ENCODE measurements around the gene IDH2. TPM values are rescaled to one million over a fixed set of nuclear protein-coding genes. Genes with fewer than 3 reads are reported as not detected.

Gene IDH2
- total and polyA plus RNA-seq, 7 experiments from 2014 or later, result 32.4 to 230 (median 51.9) TPM

DNA sequence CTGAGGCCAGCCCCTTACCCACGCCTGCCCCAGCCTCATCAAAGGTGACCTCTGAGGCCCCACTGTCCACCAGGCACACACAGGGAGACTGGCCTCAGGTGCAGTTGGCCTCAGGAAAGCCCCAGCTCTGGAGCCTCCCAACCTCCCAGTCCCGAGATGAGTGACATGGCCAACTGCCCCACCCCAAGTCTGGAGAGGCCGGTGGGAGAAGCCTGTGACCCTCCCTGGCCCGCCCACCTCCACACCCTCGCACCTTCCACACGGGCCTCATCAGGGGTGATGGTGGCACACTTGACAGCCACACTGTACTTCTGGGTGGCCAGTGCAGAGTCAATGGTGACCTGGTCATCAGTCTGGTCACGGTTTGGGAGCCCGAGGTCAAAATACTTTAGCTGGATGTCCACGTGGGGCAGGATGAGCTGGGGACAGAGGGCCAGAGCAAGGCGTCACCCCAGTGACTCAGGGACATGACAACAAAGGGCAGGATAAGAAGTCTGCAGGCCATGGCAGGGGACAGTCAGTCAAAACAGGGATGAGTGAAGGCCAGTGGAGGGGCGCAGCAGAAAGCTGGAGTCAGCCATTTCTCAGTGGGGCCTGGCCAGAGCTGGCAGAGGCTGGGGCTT is 11.9 kb downstream of the IDH2 start:
- Histone ChIP-seq H3K9me3 (ENCODE audit: control insufficient read depth in 2 of 3, low read length in 3 of 3) (no peaks in the 10 kb centered on the region), H3K36me3 (ENCODE audit: control insufficient read depth in 2 of 3, insufficient read depth in 3 of 3, low read length in 3 of 3) (peaks cover 18 to 52% (median 20%) of the 10 kb centered on the region in 3 experiments), H3K4me3 (ENCODE audit: low read length) (no peak overlapping the region), H3K27me3 (ENCODE audit: control insufficient read depth in 2 of 2, insufficient read depth in 2 of 2, low read length in 2 of 2) (no peaks in the 10 kb centered on the region), H3K27ac (ENCODE audit: low read depth, low read length) (no peak overlapping the region), H3K4me1 (ENCODE audit: control insufficient read depth in 2 of 2, insufficient read depth in 2 of 2, low read length in 2 of 2) (peaks cover 11 to 12% of the 10 kb centered on the region in 2 donors)
- Mint-ChIP-seq H3K4me3 (peak overlapping the region in 1 of 10 donors; percentile 45), H3K27ac (peak overlapping the region in 3 of 9 donors; percentile 41 to 59 (median 52)), H3K4me1 (peaks cover 19 to 42% (median 29%) of the 10 kb centered on the region in 7 donors), H3K9me3 (no peaks in the 10 kb centered on the region), H3K27me3 (no peaks in the 10 kb centered on the region), H3K36me3 (peaks cover 3 to 38% (median 13%) of the 10 kb centered on the region in 5 donors)
- CTCF ChIA-PET, result no interaction called here
- POLR2A ChIA-PET, result interaction anchor here (0.8 kb wide), 1 partner anchor 9 kb away, joined by 3 read pairs; no protein-coding TSS in a partner anchor
- intact Hi-C loops (cut with micrococcal nuclease), result loop anchor here in 1 of 2 donors (10.0 kb wide), 1 partner anchor 516 kb away; the partner anchor contains the start of gene TICRR
- no peak for ATAC-seq
- no peak for DNase-seq

DNA sequence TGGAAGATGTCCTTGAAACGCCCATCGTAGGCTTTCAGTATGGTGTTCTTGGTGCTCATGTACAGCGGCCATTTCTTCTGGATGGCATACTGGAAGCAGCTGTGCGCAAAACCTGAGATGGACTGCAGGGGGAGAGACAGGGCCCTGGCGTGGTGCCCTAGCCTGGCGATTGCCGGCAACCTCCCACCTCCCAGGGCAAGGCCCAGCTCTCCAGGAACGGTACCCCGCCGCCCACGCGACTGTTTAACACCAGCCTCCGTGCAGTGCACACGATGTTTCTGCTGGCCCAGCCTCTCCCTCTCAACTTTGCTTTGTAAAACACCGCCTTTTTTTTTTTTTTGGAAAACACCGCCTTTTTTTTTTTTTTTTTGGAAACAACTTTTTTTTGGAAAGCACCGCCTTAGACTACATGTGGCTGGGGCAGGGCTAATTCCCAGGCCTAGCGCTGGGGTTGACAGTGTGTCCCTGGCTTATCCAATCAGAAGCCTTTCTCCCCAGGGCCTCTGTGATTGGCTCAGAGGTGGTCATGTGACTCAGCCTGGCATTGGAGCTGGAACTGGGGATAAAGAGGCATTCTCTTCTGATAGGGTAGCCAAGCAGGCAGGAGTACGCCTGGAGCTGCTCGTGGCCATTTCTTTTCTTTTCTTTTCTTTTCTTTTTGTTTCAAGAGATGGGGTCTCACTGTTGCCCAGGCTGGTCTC is 14.7 kb downstream of the IDH2 start:
- Mint-ChIP-seq H3K4me3 (no peak overlapping the region), H3K27me3 (no peaks in the 10 kb centered on the region), H3K9me3 (no peaks in the 10 kb centered on the region), H3K27ac (peak overlapping the region in 5 of 9 donors; percentile 13 to 79 (median 32)), H3K36me3 (peaks cover 3 to 37% (median 13%) of the 10 kb centered on the region in 5 donors), H3K4me1 (peaks cover 4 to 21% (median 10%) of the 10 kb centered on the region in 7 donors)
- H3K9me3 ChIP-seq (ENCODE audit: control insufficient read depth in 2 of 3, low read length in 3 of 3), result no peaks in the 10 kb centered on the region
- POLR2A ChIA-PET, result no interaction called here
- CTCF ChIA-PET, result interaction anchor here (0.6 to 2.8 kb wide), 7 partner anchors 9 to 348 kb away, joined by 3 to 14 read pairs (median 4); no protein-coding TSS in a partner anchor
- H3K36me3 ChIP-seq (ENCODE audit: control insufficient read depth in 2 of 3, insufficient read depth in 3 of 3, low read length in 3 of 3), result peaks cover 22 to 75% (median 23%) of the 10 kb centered on the region in 3 experiments
- intact Hi-C loops (cut with micrococcal nuclease), result loop anchor here (1.0 to 2.0 kb wide), 5 partner anchors 10 to 347 kb away; no protein-coding TSS in a partner anchor
- H3K27me3 ChIP-seq (ENCODE audit: control insufficient read depth in 2 of 2, insufficient read depth in 2 of 2, low read length in 2 of 2), result no peaks in the 10 kb centered on the region
- DNase-seq (peak in 1 of 9 donors; percentile 12), ATAC-seq (peak; percentile 56)
- H3K4me3 ChIP-seq (ENCODE audit: low read length), result no peak overlapping the region
- no peak overlapping the region for H3K27ac ChIP-seq (ENCODE audit: low read depth, low read length)
- no peaks in the 10 kb centered on the region for H3K4me1 ChIP-seq (ENCODE audit: control insufficient read depth in 2 of 2, insufficient read depth in 2 of 2, low read length in 2 of 2)

DNA sequence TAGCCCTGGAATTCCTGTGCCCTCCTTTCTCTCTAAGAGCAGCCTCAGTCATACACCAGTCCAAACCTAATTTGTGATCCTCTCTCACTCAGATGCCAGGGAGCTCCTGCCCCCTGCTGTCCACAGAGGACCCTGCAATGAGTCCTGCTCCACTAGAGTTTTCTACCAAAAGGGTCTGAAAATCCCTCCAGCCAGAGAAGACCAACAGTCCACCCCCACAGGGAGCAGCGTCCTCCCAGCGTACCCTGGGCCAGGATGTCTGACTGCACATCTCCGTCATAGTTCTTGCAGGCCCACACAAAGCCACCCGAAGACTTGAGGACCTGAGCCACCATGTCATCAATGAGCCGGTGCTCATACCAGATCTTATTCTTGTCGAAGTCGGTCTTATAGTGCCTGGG is 15.4 kb downstream of the IDH2 start:
- ATAC-seq (peak; percentile 83), DNase-seq (peak in 8 of 9 donors; percentile 17 to 57 (median 43))
- Histone ChIP-seq H3K9me3 (ENCODE audit: control insufficient read depth in 2 of 3, low read length in 3 of 3) (no peaks in the 10 kb centered on the region), H3K27ac (ENCODE audit: low read depth, low read length) (no peak overlapping the region), H3K4me1 (ENCODE audit: control insufficient read depth in 2 of 2, insufficient read depth in 2 of 2, low read length in 2 of 2) (no peaks in the 10 kb centered on the region), H3K36me3 (ENCODE audit: control insufficient read depth in 2 of 3, insufficient read depth in 3 of 3, low read length in 3 of 3) (peaks cover 22 to 79% (median 23%) of the 10 kb centered on the region in 3 experiments), H3K27me3 (ENCODE audit: control insufficient read depth in 2 of 2, insufficient read depth in 2 of 2, low read length in 2 of 2) (no peaks in the 10 kb centered on the region), H3K4me3 (ENCODE audit: low read length) (no peak overlapping the region)
- Mint-ChIP-seq H3K27me3 (no peaks in the 10 kb centered on the region), H3K9me3 (no peaks in the 10 kb centered on the region), H3K36me3 (peaks cover 3 to 37% (median 13%) of the 10 kb centered on the region in 5 donors), H3K4me1 (peaks cover 0 to 21% (median 10%) of the 10 kb centered on the region in 7 donors), H3K27ac (peak overlapping the region; percentile 23 to 91 (median 72)), H3K4me3 (no peak overlapping the region)
- intact Hi-C loops (cut with micrococcal nuclease), result loop anchor here (1.0 to 2.0 kb wide), 5 partner anchors 10 to 347 kb away; no protein-coding TSS in a partner anchor
- CTCF ChIA-PET, result interaction anchor here (0.7 to 2.8 kb wide), 7 partner anchors 10 to 347 kb away, joined by 3 to 14 read pairs (median 4); no protein-coding TSS in a partner anchor
- POLR2A ChIA-PET, result interaction anchor here (0.8 kb wide), 1 partner anchor 193 kb away, joined by 3 read pairs; the partner anchor contains the start of gene AP3S2

DNA sequence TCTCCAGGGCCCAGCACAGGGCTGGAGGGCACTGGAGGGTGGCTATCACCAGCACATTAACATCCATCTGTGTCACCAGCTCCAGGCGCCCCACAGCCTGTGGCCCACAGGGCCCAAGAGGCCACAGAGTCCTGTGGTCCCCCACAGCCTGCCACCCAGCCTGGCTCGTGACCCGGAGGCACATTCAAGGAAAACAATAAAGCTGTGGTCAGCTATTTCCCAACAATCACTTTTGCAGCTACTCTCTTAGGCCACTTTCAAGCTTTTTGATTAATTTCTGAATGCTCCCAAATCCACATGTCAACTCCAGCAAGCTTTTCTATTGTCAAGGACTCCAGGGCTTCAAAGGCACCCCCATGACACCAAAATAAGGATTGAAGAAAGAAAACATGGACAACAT is 16.7 kb downstream of the IDH2 start:
- Histone ChIP-seq H3K4me3 (ENCODE audit: low read length) (no peak overlapping the region), H3K36me3 (ENCODE audit: control insufficient read depth in 2 of 3, insufficient read depth in 3 of 3, low read length in 3 of 3) (peaks cover 22 to 83% (median 23%) of the 10 kb centered on the region in 3 experiments), H3K4me1 (ENCODE audit: control insufficient read depth in 2 of 2, insufficient read depth in 2 of 2, low read length in 2 of 2) (no peaks in the 10 kb centered on the region), H3K9me3 (ENCODE audit: control insufficient read depth in 2 of 3, low read length in 3 of 3) (no peaks in the 10 kb centered on the region), H3K27ac (ENCODE audit: low read depth, low read length) (no peak overlapping the region), H3K27me3 (ENCODE audit: control insufficient read depth in 2 of 2, insufficient read depth in 2 of 2, low read length in 2 of 2) (no peaks in the 10 kb centered on the region)
- Mint-ChIP-seq H3K4me3 (no peak overlapping the region), H3K27ac (peak overlapping the region in 3 of 9 donors; percentile 25 to 61 (median 42)), H3K4me1 (peaks cover 0 to 16% (median 7%) of the 10 kb centered on the region in 7 donors), H3K27me3 (no peaks in the 10 kb centered on the region), H3K36me3 (peaks cover 3 to 34% (median 13%) of the 10 kb centered on the region in 5 donors), H3K9me3 (no peaks in the 10 kb centered on the region)
- ATAC-seq, result no peak
- no peak for DNase-seq
- intact Hi-C loops (cut with micrococcal nuclease), result no loop called here
- POLR2A ChIA-PET, result interaction anchor here (0.6 kb wide), 1 partner anchor 162 kb away, joined by 3 read pairs; no protein-coding TSS in a partner anchor
- CTCF ChIA-PET, result interaction anchor here (0.9 to 2.5 kb wide), 3 partner anchors 13 to 188 kb away, joined by 3 to 7 read pairs (median 4); no protein-coding TSS in a partner anchor

DNA sequence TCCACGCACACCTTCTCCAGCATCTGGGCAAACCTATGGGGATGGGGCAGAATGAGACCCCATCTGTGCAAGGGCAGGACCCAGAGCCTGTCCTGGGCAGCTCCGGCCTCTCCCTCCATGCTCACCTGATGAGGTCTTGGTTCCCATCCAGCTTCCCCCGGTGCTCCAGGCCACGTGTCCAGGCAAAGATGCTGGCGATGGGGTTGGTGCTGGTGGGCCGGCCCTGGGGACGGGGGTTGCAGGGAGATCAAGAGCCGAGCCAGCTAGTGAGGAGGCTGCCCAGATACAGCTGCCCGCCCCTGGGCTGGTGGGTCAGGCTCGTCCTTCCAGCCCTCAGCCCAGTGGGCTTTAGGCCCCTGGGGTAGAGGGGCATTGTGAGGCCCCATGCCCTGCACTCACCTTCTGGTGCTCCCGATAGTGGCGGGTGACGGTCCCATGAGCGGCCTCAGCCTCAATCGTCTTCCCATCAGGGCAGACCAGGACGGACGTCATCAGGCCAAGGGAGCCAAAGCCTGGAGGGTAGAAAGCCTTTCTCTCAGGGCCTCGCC is 17.3 kb downstream of the IDH2 start:
- Histone ChIP-seq H3K27me3 (ENCODE audit: control insufficient read depth in 2 of 2, insufficient read depth in 2 of 2, low read length in 2 of 2) (no peaks in the 10 kb centered on the region), H3K36me3 (ENCODE audit: control insufficient read depth in 2 of 3, insufficient read depth in 3 of 3, low read length in 3 of 3) (peaks cover 22 to 83% (median 23%) of the 10 kb centered on the region in 3 experiments), H3K27ac (ENCODE audit: low read depth, low read length) (no peak overlapping the region), H3K4me1 (ENCODE audit: control insufficient read depth in 2 of 2, insufficient read depth in 2 of 2, low read length in 2 of 2) (no peaks in the 10 kb centered on the region), H3K9me3 (ENCODE audit: control insufficient read depth in 2 of 3, low read length in 3 of 3) (no peaks in the 10 kb centered on the region), H3K4me3 (ENCODE audit: low read length) (no peak overlapping the region)
- POLR2A ChIA-PET, result interaction anchor here (0.6 kb wide), 1 partner anchor 161 kb away, joined by 3 read pairs; no protein-coding TSS in a partner anchor
- intact Hi-C loops (cut with micrococcal nuclease), result no loop called here
- CTCF ChIA-PET, result interaction anchor here (0.9 to 2.5 kb wide), 2 partner anchors 13 to 14 kb away, joined by 3 to 7 read pairs; no protein-coding TSS in a partner anchor
- no peak overlapping the region for H3K4me3 Mint-ChIP-seq
- H3K27ac Mint-ChIP-seq, result no peak overlapping the region
- no peak for DNase-seq
- no peaks in the 10 kb centered on the region for H3K9me3 Mint-ChIP-seq
- no peaks in the 10 kb centered on the region for H3K27me3 Mint-ChIP-seq
- peaks cover 0 to 13% (median 7%) of the 10 kb centered on the region in 7 donors for H3K4me1 Mint-ChIP-seq
- H3K36me3 Mint-ChIP-seq, result peaks cover 3 to 32% (median 13%) of the 10 kb centered on the region in 5 donors
- ATAC-seq, result no peak

DNA sequence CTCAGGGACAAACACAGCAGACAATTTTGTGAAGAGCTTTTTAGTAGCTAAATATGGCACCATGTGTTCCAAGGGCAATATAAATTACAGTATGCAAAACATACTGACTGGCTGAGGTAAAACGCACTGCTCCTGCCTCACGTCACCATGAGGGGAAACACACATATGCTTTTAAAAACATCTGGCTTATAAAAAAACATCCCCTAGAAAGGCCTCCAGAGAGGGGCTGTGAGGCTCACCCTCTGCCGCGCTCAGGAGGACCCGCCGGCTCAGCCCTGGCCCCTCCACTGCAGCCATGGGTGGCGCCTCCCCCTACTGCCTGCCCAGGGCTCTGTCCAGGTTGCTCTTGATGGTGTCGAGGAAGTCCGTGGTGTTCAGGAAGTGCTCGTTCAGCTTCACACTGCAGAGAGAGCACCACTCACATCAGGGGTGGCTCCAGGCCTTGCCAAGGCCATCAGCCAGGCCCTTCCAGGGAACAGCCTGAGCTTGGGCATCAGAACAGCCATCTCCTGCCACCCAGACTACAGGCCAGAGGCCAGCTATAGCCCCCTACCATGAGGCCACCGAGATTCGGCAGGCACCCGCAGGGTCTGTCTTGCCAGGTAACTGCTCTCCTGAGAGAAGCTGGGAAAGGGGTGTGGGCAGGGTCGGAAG is 18.2 kb downstream of the IDH2 start:
- ATAC-seq, result no peak
- H3K9me3 ChIP-seq (ENCODE audit: control insufficient read depth in 2 of 3, low read length in 3 of 3), result no peaks in the 10 kb centered on the region
- no peaks in the 10 kb centered on the region for H3K27me3 Mint-ChIP-seq
- intact Hi-C loops (cut with micrococcal nuclease), result no loop called here
- peaks cover 3 to 29% (median 13%) of the 10 kb centered on the region in 5 donors for H3K36me3 Mint-ChIP-seq
- no peak overlapping the region for H3K4me3 ChIP-seq (ENCODE audit: low read length)
- POLR2A ChIA-PET, result no interaction called here
- DNase-seq, result no peak
- peaks cover 0 to 11% (median 6%) of the 10 kb centered on the region in 7 donors for H3K4me1 Mint-ChIP-seq
- CTCF ChIA-PET, result no interaction called here
- H3K4me3 Mint-ChIP-seq, result no peak overlapping the region
- no peaks in the 10 kb centered on the region for H3K27me3 ChIP-seq (ENCODE audit: control insufficient read depth in 2 of 2, insufficient read depth in 2 of 2, low read length in 2 of 2)
- no peak overlapping the region for H3K27ac ChIP-seq (ENCODE audit: low read depth, low read length)
- H3K36me3 ChIP-seq (ENCODE audit: control insufficient read depth in 2 of 3, insufficient read depth in 3 of 3, low read length in 3 of 3), result peaks cover 20 to 83% (median 22%) of the 10 kb centered on the region in 3 experiments
- H3K27ac Mint-ChIP-seq, result peak overlapping the region in 2 of 9 donors; percentile 25 to 41
- no peaks in the 10 kb centered on the region for H3K9me3 Mint-ChIP-seq
- H3K4me1 ChIP-seq (ENCODE audit: control insufficient read depth in 2 of 2, insufficient read depth in 2 of 2, low read length in 2 of 2), result no peaks in the 10 kb centered on the region
